Neural progenitor cell (in vitro differentiated cells): ENCODE results near the gene GRID1.

Experiments
- CTCF ChIP-seq: fragments of 200-600 bp; sonication (generic); IDR thresholded peaks from 2 replicates; pipeline ENCODE4 v1.5.1; 2017; ENCODE audit warnings: antibody characterized with exemption, mild to moderate bottlenecking
- EZH2 ChIP-seq: fragments of 200-600 bp; sonication (generic); IDR thresholded peaks from 2 replicates; pipeline ENCODE4 v1.6.1; 2017; ENCODE audit warnings: antibody characterized with exemption, mild to moderate bottlenecking, moderate library complexity
- EZH2phosphoT487 ChIP-seq: fragments of 200-600 bp; sonication (generic); IDR thresholded peaks from 2 replicates; pipeline ENCODE4 v1.6.1; 2017; ENCODE audit warnings: antibody characterized with exemption

GRCh38 chr10:85826377-85826776 lies 540.2 kb downstream of the GRID1 start:
- no peak for TF ChIP-seq CTCF
- no peak for TF ChIP-seq EZH2phosphoT487
- no peak for TF ChIP-seq EZH2
